IPS DF 4.7 (cell line): ENCODE data around the gene PLA2G2A.
"Not testable (repeated sequence)": the region's sequence is repeated elsewhere in the genome, so short reads cannot be mapped to it uniquely, and the experiment has no call there.

ENCODE experiments used
- DNase-seq: peaks from one replicate; pipeline ENCODE4 v3.0.0-alpha.2; 2013; ENCODE audit warnings: low spot score; ENCODE audit errors: extremely low read depth

The PLA2G2A gene, protein sequence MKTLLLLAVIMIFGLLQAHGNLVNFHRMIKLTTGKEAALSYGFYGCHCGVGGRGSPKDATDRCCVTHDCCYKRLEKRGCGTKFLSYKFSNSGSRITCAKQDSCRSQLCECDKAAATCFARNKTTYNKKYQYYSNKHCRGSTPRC

DNA sequence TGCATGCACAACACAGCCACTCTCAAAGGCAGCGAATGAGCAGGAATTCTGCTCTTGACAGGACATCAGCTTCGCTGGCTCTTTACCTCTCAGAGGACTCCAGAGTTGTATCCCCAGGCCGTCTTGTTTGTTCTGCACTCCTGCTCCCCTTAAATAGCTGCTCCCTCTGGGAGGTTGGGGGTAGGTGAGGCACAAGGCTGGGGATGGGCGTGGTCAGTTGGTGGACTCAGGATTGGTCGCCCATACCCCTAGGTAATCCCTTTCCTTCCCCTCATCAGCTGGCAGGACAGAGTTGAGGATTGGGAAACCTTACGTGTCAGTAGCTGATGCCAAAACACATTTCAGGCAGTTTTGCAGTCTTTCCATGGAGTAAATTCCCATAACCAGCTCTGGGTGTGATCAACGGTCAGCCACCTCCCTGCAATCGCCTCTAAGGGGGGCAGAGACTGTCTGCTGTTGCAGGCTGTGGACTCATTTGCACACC is at the start of gene PLA2G2A:
TSS of gene PLA2G2A (minus strand) at position 125 of the 484 bp plus-strand sequence. CDS start 845 bp downstream, outside the sequence.
- DNase-seq: no peak

DNA sequence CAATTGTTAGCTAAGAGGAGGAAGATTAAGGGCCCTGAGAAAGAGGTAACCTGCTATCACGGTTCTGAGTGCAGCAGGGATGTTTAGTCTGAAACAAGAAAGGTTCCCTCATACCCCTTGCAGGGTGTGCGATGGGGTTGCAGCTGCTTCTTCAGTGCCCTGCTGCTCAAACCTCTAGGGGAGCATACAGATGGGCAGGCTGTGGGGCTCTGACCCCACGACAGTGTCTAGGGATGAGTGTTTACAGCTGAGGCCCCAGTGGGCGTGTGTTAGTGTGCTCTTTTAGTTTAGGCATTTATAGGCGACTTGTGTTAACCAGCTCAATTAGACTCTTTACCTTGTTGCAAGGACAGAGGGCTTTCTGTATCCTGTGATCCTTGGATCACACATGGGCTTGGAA is 49.3 kb upstream of the PLA2G2A start:
- DNase-seq: no peak

DNA sequence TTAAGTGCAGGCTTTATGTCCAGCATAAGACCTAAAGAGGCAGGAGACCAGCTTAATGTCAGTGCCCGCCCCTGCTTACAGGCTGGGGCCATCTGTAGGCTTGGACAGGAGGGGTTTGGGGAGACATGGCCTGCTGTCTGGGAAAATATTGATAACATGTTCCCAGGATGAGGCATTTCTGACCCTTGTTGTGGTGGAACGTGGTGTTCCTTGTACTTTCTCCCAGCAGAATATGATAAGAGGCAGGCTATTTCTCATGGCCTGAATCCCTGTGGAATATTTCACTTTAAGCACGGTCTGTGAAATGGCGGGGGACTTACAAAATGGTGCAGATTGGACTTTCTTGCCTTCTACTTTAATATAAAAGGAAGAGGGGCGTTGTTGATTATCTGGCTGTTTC is 48.7 kb upstream of the PLA2G2A start:
- no peak for DNase-seq

DNA sequence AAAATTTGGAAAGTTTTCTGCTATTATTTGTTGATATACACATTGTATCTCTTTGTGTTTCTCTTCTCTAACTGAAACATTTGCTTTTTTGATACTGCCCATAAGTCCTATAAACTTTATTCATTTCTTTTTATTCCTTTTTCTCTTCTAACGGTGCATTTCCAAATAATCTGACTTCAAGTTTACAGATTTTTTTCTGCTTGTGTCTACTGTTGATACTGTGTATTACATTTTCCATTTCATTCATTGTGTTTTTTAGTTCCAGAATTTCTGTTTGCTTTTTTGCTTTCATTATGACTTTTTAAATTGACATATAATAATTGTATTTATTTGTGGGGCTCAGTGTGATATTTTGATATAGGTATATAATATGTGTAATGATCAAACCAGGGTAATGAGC is 38.3 kb upstream of the PLA2G2A start:
- no peak for DNase-seq

DNA sequence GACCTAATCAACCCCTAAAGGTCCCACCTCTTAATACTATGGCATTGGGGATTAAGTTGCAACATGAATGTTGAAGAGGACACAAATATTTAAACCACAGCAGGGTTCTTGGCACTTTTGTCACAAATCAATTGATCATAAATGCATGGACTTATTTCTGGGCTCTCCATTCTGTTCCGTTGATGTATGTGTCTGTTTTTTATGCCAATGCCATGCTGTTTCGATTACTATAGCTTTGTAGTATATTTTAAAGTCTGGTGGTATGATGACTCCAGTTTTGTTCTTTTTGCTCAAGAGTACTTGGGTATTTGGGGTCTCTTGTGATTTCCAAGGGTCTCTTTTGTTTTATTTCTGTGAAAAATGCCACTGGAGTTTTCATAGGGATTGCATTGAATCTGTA is 34.7 kb upstream of the PLA2G2A start:
- DNase-seq: no peak

DNA sequence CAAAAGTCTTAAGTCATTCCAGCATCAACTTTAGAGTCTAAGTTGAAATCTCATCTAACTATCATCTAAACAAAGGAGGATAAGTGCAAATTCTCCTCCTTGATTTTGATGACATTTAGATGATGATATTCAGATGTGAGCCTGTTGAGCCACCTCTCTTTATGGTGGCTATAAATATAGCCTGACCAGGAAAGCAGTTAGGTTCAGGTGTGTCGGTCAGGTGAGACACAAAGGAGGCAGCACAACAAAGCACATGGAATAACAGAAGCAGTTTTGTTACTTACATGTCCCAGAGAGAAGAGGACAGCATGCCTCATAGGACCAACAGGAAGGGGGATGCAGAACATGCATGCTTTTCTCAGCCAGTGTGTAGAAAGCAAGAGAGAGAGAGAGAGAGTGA is 30.6 kb upstream of the PLA2G2A start:
- no peak for DNase-seq

DNA sequence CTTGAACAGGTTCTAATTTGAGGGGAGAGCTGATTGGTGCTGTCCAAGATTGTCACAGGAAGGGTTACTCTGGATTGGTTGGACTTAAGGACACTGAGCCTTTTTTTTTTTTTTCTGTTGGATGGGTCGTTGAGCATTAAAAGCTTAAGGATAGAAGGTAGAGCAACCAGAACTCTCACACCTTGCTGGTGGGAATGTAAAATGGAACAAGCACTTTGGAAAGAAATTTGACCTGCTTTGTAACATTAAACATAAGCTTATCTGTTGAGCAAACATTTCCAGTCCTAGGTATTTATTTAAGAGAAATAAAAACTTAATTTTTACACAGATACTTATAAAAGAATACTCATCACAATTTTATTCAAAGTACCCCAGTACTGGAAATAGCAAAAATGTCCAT is 29.8 kb upstream of the PLA2G2A start:
- DNase-seq: no peak

DNA sequence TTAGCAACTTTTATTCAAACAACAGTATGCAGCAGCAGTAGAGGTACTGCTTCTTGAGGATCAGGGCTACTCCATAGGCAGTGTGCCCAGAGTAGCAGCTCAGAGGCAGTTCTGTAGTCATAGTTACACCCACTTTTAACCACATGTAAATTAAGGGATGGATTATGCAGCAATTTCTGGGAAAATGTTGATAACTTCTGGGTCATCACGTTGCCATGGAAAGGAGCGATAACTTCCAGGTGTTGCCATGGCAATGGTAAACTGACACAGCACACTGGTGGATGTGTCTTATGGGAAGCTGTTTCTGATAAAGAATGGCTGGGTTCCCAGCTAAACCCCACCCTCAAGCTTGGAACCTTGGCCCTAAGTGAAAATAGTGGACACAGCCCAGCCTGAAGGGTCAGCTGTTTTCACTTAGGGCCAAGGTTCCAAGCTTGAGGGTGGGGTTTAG is 29.0 kb upstream of the PLA2G2A start:
- no peak for DNase-seq

DNA sequence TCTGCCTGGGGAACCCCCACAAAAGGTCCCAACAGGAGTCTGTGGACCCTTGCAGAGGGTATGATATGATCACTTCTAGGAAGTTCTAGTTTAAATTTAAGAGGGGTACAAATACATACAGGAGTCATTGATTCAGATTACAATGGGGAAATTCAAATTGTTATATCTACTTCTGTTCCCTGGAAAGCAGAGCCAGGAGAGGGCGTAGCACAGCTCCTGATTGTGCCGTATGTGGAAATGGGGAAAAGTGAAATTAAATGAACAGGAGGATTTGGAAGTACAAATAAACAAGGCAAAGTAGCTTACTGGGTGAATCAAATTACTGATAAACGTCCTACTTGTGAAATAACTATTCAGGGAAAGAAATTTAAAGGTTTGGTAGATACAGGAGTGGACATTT is 19.4 kb upstream of the PLA2G2A start:
- not testable (repeated sequence) for DNase-seq

DNA sequence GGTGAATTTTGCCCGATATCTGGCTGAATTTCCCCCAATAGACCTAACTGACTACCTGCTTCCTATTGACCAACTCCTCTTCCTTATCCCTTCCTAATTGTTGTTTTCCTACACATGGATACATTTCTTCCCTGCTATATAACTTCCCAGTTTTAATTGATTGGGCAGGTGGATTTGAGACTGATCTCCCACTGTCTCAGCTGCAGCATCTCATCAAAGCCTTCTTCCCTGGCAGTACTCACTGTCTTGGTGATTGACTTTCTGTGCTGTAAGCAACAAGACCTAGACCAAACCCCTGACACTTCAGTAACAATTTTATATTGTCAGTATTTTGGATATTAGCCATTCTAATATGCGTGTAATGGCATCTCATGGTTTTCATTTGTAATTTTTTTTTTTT is 11.3 kb upstream of the PLA2G2A start:
- no peak for DNase-seq

DNA sequence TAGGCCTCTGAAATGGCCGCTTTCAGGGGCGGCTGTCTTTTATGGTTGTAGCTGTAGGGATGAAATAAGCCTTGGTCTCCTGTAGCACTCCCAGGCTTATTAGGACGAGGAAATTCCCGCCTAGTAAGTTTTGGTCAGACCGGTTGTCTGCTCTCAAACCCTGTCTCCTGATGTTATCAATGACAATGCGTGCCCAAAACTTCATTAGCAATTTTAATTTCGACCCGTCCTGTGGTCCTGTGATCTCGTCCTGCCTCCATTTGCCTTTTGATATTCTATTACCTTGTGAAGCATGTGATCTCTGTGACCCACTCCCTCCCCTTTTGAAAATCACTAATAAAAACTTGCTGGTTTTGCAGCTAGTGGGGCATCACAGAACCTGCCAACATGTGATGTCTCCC is 10.8 kb upstream of the PLA2G2A start:
- peak; percentile 58 for DNase-seq

DNA sequence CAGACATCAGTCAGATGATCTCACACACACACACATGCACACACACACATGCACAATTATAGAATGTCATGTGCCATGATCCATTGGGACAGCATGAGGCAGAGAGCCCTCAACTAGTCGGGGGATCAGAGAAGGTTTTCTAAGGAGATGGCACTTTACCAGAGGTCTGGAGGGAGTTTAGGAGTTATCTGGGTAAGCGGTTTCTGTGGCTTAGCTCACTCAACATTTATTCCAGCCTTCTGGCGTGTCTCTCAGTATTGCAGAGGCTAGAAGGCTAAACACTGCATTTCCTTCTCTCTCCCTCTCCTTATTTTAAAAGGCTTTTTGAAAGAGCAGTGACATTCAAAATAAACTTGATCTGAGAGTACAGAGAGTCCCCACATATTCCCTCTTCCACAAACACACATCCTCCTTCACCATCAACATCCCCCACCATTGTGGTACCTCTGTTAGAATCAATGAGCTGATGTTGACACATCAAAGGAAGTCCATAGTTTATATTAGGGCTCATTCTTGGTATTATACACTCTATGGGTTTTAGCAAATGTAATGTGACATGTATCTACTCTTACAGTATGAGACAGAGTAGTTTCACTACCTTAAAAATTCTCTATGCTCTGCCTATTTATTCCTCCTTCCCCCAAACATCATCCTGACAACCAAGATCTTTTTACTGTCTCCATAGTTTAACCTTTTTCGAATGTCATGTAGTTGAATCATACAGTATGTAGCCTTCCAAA is 9.0 kb upstream of the PLA2G2A start:
- no peak for DNase-seq

DNA sequence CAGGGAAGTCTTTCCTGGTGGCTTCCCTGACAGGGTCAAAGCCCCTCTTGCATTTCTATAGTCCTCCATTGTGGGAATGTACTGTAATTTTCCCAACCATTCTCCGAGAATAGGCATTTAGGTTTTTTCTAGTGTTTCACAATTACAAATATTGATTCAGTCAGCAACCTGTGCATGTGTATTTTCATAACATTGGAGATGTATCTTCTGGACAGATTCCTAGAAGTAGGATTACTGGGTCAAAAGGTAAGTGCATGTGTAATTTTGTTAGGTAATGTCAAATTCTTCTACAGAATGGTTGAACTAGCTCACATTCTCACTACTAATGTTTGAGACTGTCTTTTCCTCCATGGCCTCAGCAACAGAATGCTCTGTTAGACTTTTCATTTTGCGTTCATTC is 8.3 kb upstream of the PLA2G2A start:
- DNase-seq: no peak

DNA sequence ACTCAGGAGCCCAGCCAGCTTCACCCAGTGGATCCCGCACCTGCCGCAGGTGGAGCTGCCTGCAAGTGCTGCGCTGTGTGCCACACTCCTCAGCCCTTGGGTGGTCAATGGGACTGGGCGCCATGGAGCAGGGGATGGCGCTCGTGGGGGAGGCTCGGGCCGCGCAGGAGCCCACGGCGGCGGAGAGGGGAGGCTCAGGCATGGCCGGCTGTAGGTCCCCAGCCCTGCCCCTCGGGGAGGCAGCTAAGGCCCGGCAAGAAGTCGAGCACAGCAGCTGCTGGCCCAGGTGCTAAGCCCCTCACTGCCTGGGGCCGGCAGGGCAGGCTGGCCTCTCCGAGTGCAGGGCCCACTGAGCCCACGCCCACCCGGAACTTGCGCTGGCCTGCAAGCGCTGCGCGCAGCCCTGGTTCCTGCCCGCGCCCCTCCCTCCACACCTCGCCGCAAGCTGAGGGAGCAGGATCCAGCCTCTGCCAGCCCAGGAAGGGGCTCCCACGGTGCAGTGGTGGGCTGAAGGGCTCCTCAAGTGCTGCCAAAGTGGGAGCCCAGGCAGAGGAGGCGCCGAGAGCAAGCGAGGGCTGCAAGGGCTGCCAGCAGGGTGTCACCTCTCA is 5.1 kb upstream of the PLA2G2A start:
- not testable (repeated sequence) for DNase-seq

DNA sequence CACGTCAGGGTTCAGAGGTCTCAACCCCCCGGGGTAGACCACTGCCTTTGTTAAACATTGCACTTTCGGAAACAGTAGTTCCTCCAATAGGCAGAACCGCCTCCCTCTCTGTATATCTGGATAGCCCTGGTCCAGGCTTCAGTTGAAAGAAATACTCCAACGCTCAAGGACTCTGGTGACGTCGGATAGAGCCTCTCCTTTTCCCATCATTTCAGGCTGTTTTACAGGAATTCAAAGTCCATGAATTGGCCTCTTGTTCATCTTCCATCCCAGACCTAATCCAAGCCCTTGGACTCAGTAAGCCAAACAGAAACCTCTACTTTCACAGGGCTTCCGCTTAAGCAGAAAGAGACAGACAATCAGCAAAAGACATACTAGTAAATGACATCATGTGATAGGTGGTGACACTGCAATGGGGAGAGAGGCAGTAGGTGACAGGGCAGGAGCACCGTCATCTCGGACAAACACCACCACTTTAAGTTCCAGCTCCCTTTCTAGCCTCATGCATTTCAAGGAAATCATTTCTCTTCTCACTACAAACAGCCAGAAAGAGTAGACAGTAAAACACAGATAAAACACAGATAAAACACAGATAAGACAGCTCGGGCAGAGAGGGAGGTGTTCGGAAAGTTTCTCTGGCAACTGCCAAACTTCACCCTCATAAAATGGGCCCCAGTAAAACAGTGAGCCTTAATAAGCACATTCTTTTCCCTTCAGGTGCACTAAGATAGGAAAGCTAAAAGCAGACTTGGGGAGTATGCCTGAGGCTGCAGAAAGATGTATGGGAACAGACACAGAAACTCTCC is 2.3 kb upstream of the PLA2G2A start:
- no peak for DNase-seq

DNA sequence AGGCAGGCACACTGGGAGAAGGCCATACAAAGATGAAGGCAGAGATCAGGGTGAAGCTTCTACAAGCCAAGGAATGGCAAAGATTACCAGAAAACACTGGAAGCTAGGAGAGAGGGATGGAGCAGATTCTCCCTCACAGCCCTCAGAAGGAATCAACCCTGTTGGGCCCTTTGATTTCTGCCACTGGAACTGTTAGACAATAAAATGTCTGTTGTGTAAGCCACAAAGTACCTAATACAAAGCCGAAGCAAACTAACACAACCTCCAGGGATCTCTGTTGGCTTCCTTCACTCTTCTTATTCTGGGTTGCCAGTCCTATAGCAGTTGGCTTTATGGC is 1.7 kb upstream of the PLA2G2A start:
- DNase-seq: no peak

DNA sequence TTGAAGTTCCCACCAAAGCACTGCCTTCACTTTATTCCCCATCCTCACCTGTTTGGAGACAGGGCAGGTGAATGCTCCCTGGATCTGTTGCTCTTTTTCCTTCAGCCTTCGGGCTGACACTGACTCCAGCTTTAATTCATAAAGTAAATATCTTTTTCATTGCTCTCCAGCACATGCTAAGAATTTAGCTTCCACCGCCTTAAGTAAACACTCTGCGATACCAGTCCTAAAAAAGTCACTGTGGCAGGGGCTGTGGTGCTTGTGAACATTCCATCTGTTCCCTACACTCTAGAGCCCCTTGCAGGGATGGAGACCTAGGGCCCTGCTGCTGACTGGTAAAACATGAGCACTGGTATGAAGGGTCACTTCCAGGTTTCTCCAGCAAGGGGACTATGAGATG is 896 bp upstream of the PLA2G2A start:
- DNase-seq: no peak

DNA sequence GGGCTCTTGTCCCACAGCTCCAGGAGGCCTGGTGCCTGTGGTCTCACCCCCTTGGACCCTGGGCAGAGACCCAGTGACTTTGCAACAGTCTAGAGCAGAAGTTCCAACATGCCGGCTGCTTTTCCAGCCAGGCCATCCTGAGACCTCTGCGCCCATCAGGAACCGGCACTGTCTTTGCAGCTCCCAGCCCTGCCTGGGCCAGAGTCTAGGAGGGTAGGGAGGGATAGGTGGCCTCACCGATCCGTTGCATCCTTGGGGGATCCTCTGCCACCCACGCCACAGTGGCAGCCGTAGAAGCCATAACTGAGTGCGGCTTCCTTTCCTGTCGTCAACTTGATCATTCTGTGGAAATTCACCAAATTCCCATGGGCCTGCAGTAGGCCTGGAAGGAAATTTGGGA is 1.3 kb downstream of the PLA2G2A start:
- no peak for DNase-seq

DNA sequence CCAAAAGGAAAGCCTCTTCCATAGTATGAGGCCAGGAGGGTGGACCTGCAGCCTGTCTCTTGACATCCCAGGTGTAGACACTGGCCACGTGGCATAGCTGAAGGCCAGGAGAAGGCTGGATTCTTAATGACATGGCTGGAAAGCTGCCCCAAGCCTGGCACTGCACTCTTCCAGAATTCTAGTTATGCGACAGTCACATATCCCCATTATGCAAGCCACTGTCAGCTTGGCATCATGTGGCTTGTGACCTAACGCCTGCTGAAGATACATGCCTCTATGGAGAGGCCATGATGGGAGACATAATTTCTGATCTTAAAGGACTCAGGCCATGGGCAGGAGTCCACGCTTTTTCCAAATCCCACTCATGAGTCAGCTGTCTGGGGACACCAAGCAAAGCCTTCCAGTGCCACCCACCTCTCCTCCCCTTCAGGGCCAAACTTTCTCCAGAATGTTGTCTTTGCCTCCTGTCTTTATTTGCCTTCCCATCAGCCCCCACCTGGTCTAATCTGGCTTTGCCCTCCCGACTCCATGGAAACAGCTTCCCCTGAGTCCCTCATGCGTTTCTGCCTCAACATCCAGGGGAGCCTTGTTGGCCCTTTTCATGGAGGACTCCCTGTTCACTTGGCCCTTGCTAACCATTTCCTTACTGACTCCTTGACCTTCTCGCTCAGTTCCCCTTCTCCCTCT is 3.0 kb downstream of the PLA2G2A start:
- no peak for DNase-seq

DNA sequence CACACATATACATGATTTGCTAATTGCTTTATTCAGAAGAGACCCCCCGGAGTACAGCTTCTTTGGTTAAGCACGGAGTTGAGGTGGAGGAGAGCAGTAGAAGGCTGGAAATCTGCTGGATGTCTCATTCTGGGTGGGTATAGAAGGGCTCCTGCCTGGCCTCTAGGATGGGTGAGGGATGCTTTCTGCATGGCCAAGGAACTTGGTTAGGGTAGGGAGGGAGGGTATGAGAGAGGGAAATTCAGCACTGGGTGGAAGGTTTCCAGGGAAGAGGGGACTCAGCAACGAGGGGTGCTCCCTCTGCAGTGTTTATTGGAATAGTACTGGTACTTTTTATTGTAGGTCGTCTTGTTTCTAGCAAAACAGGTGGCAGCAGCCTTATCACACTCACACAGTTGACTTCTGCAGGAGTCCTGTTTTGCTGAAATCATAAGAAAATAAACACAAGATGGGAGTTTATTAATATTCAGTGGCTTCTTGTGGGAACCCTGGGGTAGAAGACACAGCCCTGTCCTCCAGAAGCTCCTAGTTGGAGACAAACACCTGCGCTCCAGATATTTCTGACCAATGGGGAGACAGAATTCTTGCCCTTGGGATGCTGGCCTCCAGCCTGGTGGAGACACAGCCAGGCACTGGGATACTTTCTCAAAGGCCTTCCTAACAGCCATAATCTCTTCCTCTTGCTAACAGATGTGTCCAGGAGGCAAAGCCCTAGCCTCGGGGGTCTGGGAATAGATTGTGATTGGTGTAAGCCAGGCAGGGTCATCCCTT is 3.8 kb downstream of the PLA2G2A start:
- DNase-seq: no peak
